ENCODE data around the gene DNAJC4.

The DNAJC4 gene

DNA sequence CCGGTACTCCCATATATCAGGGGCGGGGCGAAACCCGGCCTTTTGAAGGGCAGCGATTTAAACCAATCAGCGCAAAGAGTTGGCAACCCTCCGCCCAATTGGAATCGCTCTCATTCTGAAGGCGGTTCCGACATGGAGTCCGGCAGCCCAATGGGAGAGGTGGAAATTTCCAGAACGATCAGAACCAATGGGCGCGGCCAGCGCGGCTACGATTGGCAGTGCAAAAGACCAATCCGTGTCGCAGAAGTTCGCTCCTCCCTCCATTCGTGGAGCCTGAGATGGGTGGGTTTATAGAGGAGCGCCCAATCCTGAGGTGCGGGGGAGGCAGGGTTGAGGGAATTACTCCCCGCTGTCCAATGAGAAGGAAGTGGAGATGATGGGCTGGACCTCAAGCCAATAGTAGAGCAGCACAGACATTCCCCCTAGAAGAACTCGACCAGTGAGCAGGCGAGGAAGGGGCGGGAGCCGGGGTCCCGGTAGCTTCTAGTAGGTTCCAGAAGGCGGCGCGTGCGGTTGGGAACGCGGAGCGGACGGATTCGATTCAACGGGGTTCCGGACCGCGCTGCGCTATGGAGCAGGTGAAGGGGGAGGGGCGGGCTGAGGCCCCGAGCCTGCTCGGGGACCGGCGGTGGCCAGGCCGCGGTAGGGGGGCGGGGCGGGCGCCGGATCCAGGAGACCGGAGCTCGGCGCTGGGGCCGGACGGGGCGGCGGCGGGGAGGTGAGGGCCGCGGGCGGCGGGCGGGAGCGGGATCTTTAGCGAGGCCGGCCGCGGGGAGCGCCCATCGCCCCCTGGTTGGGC, 44.5 kb upstream of the DNAJC4 start, which contains the start of gene STIP1:
Gene STIP1, plus strand, starts transcription at position 479 of the 799 bp plus-strand sequence. Its CDS starts 91 bp downstream, at position 570.
- TF ChIP-seq, protein P1, sequence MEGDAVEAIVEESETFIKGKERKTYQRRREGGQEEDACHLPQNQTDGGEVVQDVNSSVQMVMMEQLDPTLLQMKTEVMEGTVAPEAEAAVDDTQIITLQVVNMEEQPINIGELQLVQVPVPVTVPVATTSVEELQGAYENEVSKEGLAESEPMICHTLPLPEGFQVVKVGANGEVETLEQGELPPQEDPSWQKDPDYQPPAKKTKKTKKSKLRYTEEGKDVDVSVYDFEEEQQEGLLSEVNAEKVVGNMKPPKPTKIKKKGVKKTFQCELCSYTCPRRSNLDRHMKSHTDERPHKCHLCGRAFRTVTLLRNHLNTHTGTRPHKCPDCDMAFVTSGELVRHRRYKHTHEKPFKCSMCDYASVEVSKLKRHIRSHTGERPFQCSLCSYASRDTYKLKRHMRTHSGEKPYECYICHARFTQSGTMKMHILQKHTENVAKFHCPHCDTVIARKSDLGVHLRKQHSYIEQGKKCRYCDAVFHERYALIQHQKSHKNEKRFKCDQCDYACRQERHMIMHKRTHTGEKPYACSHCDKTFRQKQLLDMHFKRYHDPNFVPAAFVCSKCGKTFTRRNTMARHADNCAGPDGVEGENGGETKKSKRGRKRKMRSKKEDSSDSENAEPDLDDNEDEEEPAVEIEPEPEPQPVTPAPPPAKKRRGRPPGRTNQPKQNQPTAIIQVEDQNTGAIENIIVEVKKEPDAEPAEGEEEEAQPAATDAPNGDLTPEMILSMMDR (IDR thresholded peaks at IDR 0.05; ENCODE audit: low read depth, low read length, missing control alignments) = peak; percentile 63
- peaks cover 10% of the 10 kb centered on the region for H3K36me3 ChIP-seq (replicated peaks)
- DNase-seq = peak; percentile 100
- H3K4me3 ChIP-seq (ENCODE audit: low read depth, low read length) = peak within 1 kb of the TSS; percentile 69
- in situ Hi-C loops (cut with HindIII; ENCODE audit: low pct_ligation_motif_present, low sequenced_read_pairs) = no loop called here
- H3K27ac ChIP-seq = peak within 1 kb of the TSS; percentile 85
- no peaks in the 10 kb centered on the region for H3K27me3 ChIP-seq (replicated peaks)

DNA sequence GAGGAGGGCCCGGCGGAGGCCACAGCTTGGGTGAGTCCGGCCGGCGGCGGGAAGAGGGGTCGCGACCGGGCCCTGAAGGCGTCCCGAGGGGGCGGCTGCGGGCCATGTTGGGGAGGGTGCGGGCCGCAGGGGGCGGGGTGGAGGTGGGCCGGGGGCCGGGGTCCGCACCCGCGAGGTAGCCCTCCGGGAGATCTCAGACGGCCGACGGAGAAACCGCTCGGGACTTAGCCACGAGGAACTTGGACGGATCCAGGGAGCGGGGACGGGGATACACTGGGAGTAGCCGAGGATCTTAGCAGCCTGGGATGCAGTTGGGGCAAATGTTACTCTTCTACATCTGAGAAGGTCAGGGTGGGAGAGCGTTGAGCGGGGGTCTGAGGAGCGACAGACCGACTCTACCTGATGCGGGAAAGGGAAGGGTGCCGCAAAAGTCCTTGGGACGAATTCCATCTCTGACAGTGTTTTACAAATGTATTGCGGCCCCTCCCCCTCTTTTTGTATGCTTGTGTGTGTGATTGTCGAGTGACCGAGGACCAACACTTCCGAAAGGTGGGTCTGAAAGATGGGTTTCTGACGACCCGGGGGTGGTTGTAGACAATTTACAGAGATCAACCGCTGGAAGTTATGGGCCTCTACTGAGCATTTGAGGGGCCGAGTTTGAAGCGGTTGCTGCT, 43.7 kb upstream of the DNAJC4 start:
- in situ Hi-C loops (cut with HindIII; ENCODE audit: low pct_ligation_motif_present, low sequenced_read_pairs) = no loop called here
- no peak overlapping the region for H3K4me3 ChIP-seq (ENCODE audit: low read depth, low read length)
- TF ChIP-seq, protein P1 (IDR thresholded peaks at IDR 0.05; ENCODE audit: low read depth, low read length, missing control alignments) = no peak

DNA sequence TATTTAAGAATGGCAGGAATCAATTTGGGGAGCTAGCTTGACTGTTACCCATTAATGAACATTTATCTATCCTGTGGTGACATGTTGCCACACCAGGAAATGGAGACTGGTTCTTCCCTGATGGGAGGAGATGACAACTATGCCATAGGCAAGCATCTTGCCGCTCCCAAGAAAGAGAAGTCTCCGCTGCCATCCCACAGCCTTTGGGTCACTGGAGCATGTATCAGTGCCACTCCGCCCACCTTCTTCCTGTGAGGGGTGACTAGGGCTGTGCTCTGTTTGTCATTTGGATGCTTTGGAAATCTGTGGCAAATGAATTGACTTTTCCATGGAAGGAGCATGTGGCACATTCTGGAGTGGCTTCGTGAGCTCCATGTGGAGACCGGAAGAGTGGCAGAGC, 37.9 kb upstream of the DNAJC4 start:
- no peak for DNase-seq
- Histone ChIP-seq H3K36me3 (replicated peaks) (peaks cover 61% of the 10 kb centered on the region), H3K4me3 (ENCODE audit: low read depth, low read length) (no peak overlapping the region), H3K27ac (no peak overlapping the region), H3K27me3 (replicated peaks) (no peaks in the 10 kb centered on the region)
- in situ Hi-C loops (cut with HindIII; ENCODE audit: low pct_ligation_motif_present, low sequenced_read_pairs) = no loop called here
- TF ChIP-seq, protein P1 (IDR thresholded peaks at IDR 0.05; ENCODE audit: low read depth, low read length, missing control alignments) = no peak

More for the DNA sequence above, 43.7 kb upstream of the DNAJC4 start:
- H3K36me3 ChIP-seq (replicated peaks) = peaks cover 10% of the 10 kb centered on the region
- H3K27me3 ChIP-seq (replicated peaks) = no peaks in the 10 kb centered on the region
- H3K27ac ChIP-seq = no peak overlapping the region
- DNase-seq = no peak

DNA sequence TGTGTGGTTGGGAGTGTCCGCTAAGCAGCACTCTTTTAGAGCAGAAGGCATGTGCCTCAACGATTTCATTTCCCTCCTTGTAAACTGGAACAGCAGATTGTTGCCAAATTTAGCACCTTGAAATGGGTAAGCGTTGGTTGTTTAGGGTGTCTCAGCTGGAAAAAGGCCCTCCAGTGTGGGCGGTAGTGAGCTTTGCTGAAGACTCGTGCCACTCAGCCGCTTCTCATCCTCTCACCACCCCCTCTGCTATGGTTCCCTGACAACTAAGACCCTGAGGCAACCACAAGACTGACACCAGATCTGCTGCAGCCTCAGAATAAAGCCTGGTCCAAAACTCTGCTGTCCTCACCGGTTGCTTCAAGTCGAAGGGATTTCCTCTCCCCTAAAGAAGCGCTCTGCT, 33.7 kb upstream of the DNAJC4 start:
- no peak overlapping the region for H3K4me3 ChIP-seq (ENCODE audit: low read depth, low read length)
- TF ChIP-seq, protein P1 (IDR thresholded peaks at IDR 0.05; ENCODE audit: low read depth, low read length, missing control alignments) = no peak
- no peaks in the 10 kb centered on the region for H3K27me3 ChIP-seq (replicated peaks)
- peaks cover 88% of the 10 kb centered on the region for H3K36me3 ChIP-seq (replicated peaks)
- no peak overlapping the region for H3K27ac ChIP-seq
- no peak for DNase-seq
- in situ Hi-C loops (cut with HindIII; ENCODE audit: low pct_ligation_motif_present, low sequenced_read_pairs) = no loop called here

DNA sequence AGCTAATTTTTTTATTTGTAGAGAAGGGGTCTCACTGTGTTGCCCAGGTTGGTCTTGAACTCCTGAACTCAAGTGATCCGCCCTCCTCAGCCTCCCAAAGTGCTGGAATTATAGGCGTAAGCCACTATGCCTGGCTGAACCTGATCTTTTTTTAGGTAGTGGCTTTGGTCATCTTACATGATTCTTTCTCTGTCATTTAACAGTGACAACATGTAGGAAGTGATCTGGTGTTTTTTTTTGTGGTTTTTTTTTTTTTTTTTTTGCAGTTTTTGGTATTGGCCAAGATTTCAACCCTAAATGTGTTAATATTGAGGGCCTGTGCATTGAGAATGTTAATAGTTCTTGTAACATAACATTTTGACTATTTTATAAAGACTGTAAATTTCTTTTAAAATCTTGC, 31.8 kb upstream of the DNAJC4 start:
- in situ Hi-C loops (cut with HindIII; ENCODE audit: low pct_ligation_motif_present, low sequenced_read_pairs) = no loop called here
- Histone ChIP-seq H3K4me3 (ENCODE audit: low read depth, low read length) (no peak overlapping the region), H3K36me3 (replicated peaks) (peaks cover 92% of the 10 kb centered on the region), H3K27me3 (replicated peaks) (no peaks in the 10 kb centered on the region), H3K27ac (no peak overlapping the region)
- TF ChIP-seq, protein P1 (IDR thresholded peaks at IDR 0.05; ENCODE audit: low read depth, low read length, missing control alignments) = no peak
- DNase-seq = no peak
